Stimulated activated naive CD8-positive, alpha-beta T cell treated with anti-CD3 and anti-CD28 coated beads, Interleukin-15, amount 100 ng/mL, for 72 hours (primary cell): Measurements from ENCODE around the gene ZNF85.
"Not testable (repeated sequence)": the region's sequence is repeated elsewhere in the genome, so short reads cannot be mapped to it uniquely, and the experiment has no call there.

ENCODE experiments used
- ATAC-seq: fragments of 150-1000 bp; cut with Tn5 transposase; 2 replicates; pipeline ENCODE4 v1.10.0; 2021; ENCODE audit warnings: mild to moderate bottlenecking, moderate library complexity
- DNase-seq, 2 donors: peaks; one replicate each; pipeline ENCODE4 v3.0.0; 2021 to 2022
- H3K27ac Mint-ChIP-seq, 2 donors: one replicate each; pipeline ENCODE4 v1.8.0; 2022; ENCODE audit warnings: mild to moderate bottlenecking in 2 of 2, mixed read lengths in 2 of 2, moderate library complexity in 2 of 2
- H3K27me3 Mint-ChIP-seq: one replicate; pipeline ENCODE4 v1.8.0; 2022; ENCODE audit warnings: mixed read lengths
- H3K4me1 Mint-ChIP-seq: one replicate; pipeline ENCODE4 v1.8.0; 2022; ENCODE audit warnings: mild to moderate bottlenecking, mixed read lengths
- H3K4me3 Mint-ChIP-seq, 2 donors: one replicate each; pipeline ENCODE4 v1.8.0; 2022; ENCODE audit warnings: mild to moderate bottlenecking in 2 of 2, mixed read lengths in 2 of 2, moderate library complexity in 1 of 2
- H3K9me3 Mint-ChIP-seq, 2 donors: one replicate each; pipeline ENCODE4 v1.8.0; 2022; ENCODE audit warnings: mixed read lengths in 2 of 2

The ZNF85 gene

GRCh38 chr19:20923077-20923871 is at the start of gene ZNF85:
TSS of gene ZNF85 (plus strand) at chr19:20923251. CDS start at chr19:20923401, 150 bp downstream.
- H3K4me1 Mint-ChIP-seq = peaks cover 40% of the 10 kb centered on the region
- H3K9me3 Mint-ChIP-seq = no peaks in the 10 kb centered on the region
- peak within 1 kb of the TSS; percentile 99 for H3K27ac Mint-ChIP-seq
- no peaks in the 10 kb centered on the region for H3K27me3 Mint-ChIP-seq
- DNase-seq (peak; percentile 85 to 95), ATAC-seq (peak; percentile 99)
- H3K4me3 Mint-ChIP-seq = peak within 1 kb of the TSS; percentile 99 to 100

GRCh38 chr19:20879501-20879900 is 43.5 kb upstream of the ZNF85 start:
- Mint-ChIP-seq H3K27ac (no peak overlapping the region), H3K27me3 (peaks cover 10% of the 10 kb centered on the region), H3K4me3 (no peak overlapping the region), H3K4me1 (no peaks in the 10 kb centered on the region), H3K9me3 (peaks cover 96 to 99% of the 10 kb centered on the region in 2 donors)
- peak; percentile 43 for ATAC-seq
- DNase-seq = no peak

GRCh38 chr19:20912973-20913372 is 10.1 kb upstream of the ZNF85 start:
- Mint-ChIP-seq H3K27ac (no peak overlapping the region), H3K4me3 (no peak overlapping the region), H3K9me3 (peaks cover 81 to 84% of the 10 kb centered on the region in 2 donors), H3K27me3 (peaks cover 48% of the 10 kb centered on the region), H3K4me1 (no peaks in the 10 kb centered on the region)
- no peak for DNase-seq
- ATAC-seq = no peak

GRCh38 chr19:20925481-20925880 is 2.4 kb downstream of the ZNF85 start:
- DNase-seq (no peak), ATAC-seq (no peak)
- H3K27me3 Mint-ChIP-seq = no peaks in the 10 kb centered on the region
- H3K4me1 Mint-ChIP-seq = peaks cover 40% of the 10 kb centered on the region
- H3K27ac Mint-ChIP-seq = no peak overlapping the region
- peaks cover 0 to 6% of the 10 kb centered on the region in 2 donors for H3K9me3 Mint-ChIP-seq
- no peak overlapping the region for H3K4me3 Mint-ChIP-seq

- no peak for DNase-seq
- H3K9me3 Mint-ChIP-seq = peaks cover 0 to 6% of the 10 kb centered on the region in 2 donors
- no peak for ATAC-seq
- peaks cover 40% of the 10 kb centered on the region for H3K4me1 Mint-ChIP-seq
- H3K27me3 Mint-ChIP-seq = no peaks in the 10 kb centered on the region
- H3K4me3 Mint-ChIP-seq = no peak overlapping the region
- peak overlapping the region in 1 of 2 donors; percentile 25 for H3K27ac Mint-ChIP-seq
Observed at GRCh38 chr19:20926796-20927195, 3.7 kb downstream of the ZNF85 start.

GRCh38 chr19:20928371-20928770 is 5.3 kb downstream of the ZNF85 start:
- H3K9me3 Mint-ChIP-seq = peaks cover 0 to 6% of the 10 kb centered on the region in 2 donors
- H3K4me1 Mint-ChIP-seq = peaks cover 25% of the 10 kb centered on the region
- no peaks in the 10 kb centered on the region for H3K27me3 Mint-ChIP-seq
- no peak overlapping the region for H3K4me3 Mint-ChIP-seq
- ATAC-seq = no peak
- H3K27ac Mint-ChIP-seq = no peak overlapping the region
- no peak for DNase-seq

GRCh38 chr19:20936322-20936947 is 13.4 kb downstream of the ZNF85 start:
- not testable (repeated sequence) for H3K4me3 Mint-ChIP-seq, H3K9me3 Mint-ChIP-seq, DNase-seq, H3K4me1 Mint-ChIP-seq, ATAC-seq, H3K27me3 Mint-ChIP-seq, H3K27ac Mint-ChIP-seq

- H3K27ac Mint-ChIP-seq, H3K27me3 Mint-ChIP-seq, ATAC-seq, H3K4me1 Mint-ChIP-seq, H3K4me3 Mint-ChIP-seq, DNase-seq: not testable (repeated sequence)
- H3K9me3 Mint-ChIP-seq = peaks cover 11 to 14% of the 10 kb centered on the region in 2 donors
Observed at GRCh38 chr19:20952561-20953095, 29.6 kb downstream of the ZNF85 start.

GRCh38 chr19:20964798-20965197 is 41.7 kb downstream of the ZNF85 start:
- no peak overlapping the region for H3K27ac Mint-ChIP-seq
- no peaks in the 10 kb centered on the region for H3K27me3 Mint-ChIP-seq
- H3K4me1 Mint-ChIP-seq = no peaks in the 10 kb centered on the region
- peaks cover 8 to 36% of the 10 kb centered on the region in 2 donors for H3K9me3 Mint-ChIP-seq
- no peak for DNase-seq
- ATAC-seq = no peak
- no peak overlapping the region for H3K4me3 Mint-ChIP-seq

GRCh38 chr19:20968092-20968491 is 45.0 kb downstream of the ZNF85 start:
- DNase-seq (no peak), ATAC-seq (peak; percentile 43)
- peak overlapping the region in 1 of 2 donors; percentile 73 for H3K27ac Mint-ChIP-seq

GRCh38 chr19:20969498-20969897 is 46.4 kb downstream of the ZNF85 start:
- no peak overlapping the region for H3K4me3 Mint-ChIP-seq
- DNase-seq (no peak), ATAC-seq (no peak)
- H3K9me3 Mint-ChIP-seq = no peaks in the 10 kb centered on the region
- peaks cover 4% of the 10 kb centered on the region for H3K4me1 Mint-ChIP-seq
- H3K27me3 Mint-ChIP-seq = no peaks in the 10 kb centered on the region
- no peak overlapping the region for H3K27ac Mint-ChIP-seq

More at GRCh38 chr19:20968092-20968491, 45.0 kb downstream of the ZNF85 start:
- Mint-ChIP-seq H3K9me3 (peaks cover 0 to 11% of the 10 kb centered on the region in 2 donors), H3K4me1 (no peaks in the 10 kb centered on the region), H3K27me3 (no peaks in the 10 kb centered on the region), H3K4me3 (no peak overlapping the region)

- ATAC-seq = no peak
- peaks cover 4% of the 10 kb centered on the region for H3K4me1 Mint-ChIP-seq
- H3K27ac Mint-ChIP-seq = no peak overlapping the region
- no peaks in the 10 kb centered on the region for H3K27me3 Mint-ChIP-seq
- no peak for DNase-seq
- H3K4me3 Mint-ChIP-seq = no peak overlapping the region
- no peaks in the 10 kb centered on the region for H3K9me3 Mint-ChIP-seq
Observed at GRCh38 chr19:20969898-20970297, 46.8 kb downstream of the ZNF85 start.

- peaks cover 27 to 48% of the 10 kb centered on the region in 2 donors for H3K9me3 Mint-ChIP-seq
- not testable (repeated sequence) for H3K27ac Mint-ChIP-seq, DNase-seq, H3K27me3 Mint-ChIP-seq, H3K4me1 Mint-ChIP-seq, H3K4me3 Mint-ChIP-seq, ATAC-seq
Observed at GRCh38 chr19:20992788-20993187, 69.7 kb downstream of the ZNF85 start.

GRCh38 chr19:20999731-21000352 is 76.8 kb downstream of the ZNF85 start:
- ATAC-seq (peak; percentile 100), DNase-seq (peak; percentile 90 to 97)
- H3K27me3 Mint-ChIP-seq = no peaks in the 10 kb centered on the region
- peaks cover 0 to 8% of the 10 kb centered on the region in 2 donors for H3K9me3 Mint-ChIP-seq
- H3K4me1 Mint-ChIP-seq = peaks cover 42% of the 10 kb centered on the region
- H3K27ac Mint-ChIP-seq = peak overlapping the region; percentile 99
- H3K4me3 Mint-ChIP-seq = peak overlapping the region; percentile 98
